HEK293 (cell line): ENCODE data around the gene TMEM259.

ENCODE experiments used
- CTCF ChIA-PET: fragments of 350-600 bp; formaldehyde crosslinking; extraction: SDS; loops from one replicate; lab custom pipeline; 2021; ENCODE audit warnings: antibody characterized with exemption; lab: Yijun Ruan, JAX
- POLR2A ChIA-PET: fragments of 300-600 bp; formaldehyde crosslinking; extraction: SDS; loops from one replicate; lab custom pipeline; 2020; ENCODE audit warnings: antibody characterized with exemption, inconsistent platforms; lab: Yijun Ruan, JAX
- H3K27ac ChIP-seq: fragments of 200-500 bp; sonication (Bioruptor generic); 2 replicates; pipeline ENCODE4 v1.5.1; 2014; ENCODE audit warnings: low read depth, low read length, control low read depth, inconsistent platforms; ENCODE audit errors: extremely low read depth
- H3K36me3 ChIP-seq, 2 experiments: fragments of 200-500 bp in 1 of 2; sonication (Bioruptor generic) in 1 of 2; 1 replicate in 1 of 2; 2 replicates in 1 of 2; pipeline ENCODE4 v1.5.1; 2014 to 2017; ENCODE audit warnings: inconsistent platforms in 2 of 2, low read length in 2 of 2; ENCODE audit not compliant: control insufficient read depth in 2 of 2, insufficient read depth in 1 of 2
- H3K4me1 ChIP-seq: fragments of 200-500 bp; sonication (Bioruptor generic); 2 replicates; pipeline ENCODE4 v1.5.1; 2014; ENCODE audit warnings: mild to moderate bottlenecking, low read length, inconsistent platforms; ENCODE audit not compliant: control insufficient read depth, insufficient read depth
- H3K4me3 ChIP-seq: 2 replicates; pipeline ENCODE4 v1.5.1; 2011; ENCODE audit warnings: low read depth, mild to moderate bottlenecking, control low read depth, low read length, moderate library complexity
- H3K9me3 ChIP-seq: fragments of 200-500 bp; sonication (Bioruptor generic); 2 replicates; pipeline ENCODE4 v1.5.1; 2014; ENCODE audit warnings: low read depth, low read length, inconsistent platforms; ENCODE audit not compliant: control insufficient read depth, insufficient read depth
- BCL11A ChIP-seq: fragments of 450-650 bp; formaldehyde crosslinking; IDR thresholded peaks from 2 replicates; pipeline ENCODE4 v1.5.1; 2016; ENCODE audit warnings: low read depth, missing biosample characterization, missing genetic modification characterization
- BCL11B ChIP-seq: fragments of 450-650 bp; formaldehyde crosslinking; IDR thresholded peaks from 2 replicates; pipeline ENCODE4 v1.5.1; 2016; ENCODE audit warnings: low read depth, missing biosample characterization, missing genetic modification characterization
- EGR2 ChIP-seq: fragments of 450-650 bp; formaldehyde crosslinking; IDR thresholded peaks from 2 replicates; pipeline ENCODE4 v1.5.1; 2016; ENCODE audit warnings: low read depth, missing biosample characterization, missing genetic modification characterization
- HIC1 ChIP-seq: fragments of 450-650 bp; formaldehyde crosslinking; IDR thresholded peaks from 2 replicates; pipeline ENCODE4 v1.5.1; 2016; ENCODE audit warnings: missing biosample characterization, missing genetic modification characterization
- KLF8 ChIP-seq: fragments of 450-650 bp; formaldehyde crosslinking; IDR thresholded peaks from 2 replicates; pipeline ENCODE4 v1.5.1; 2016; ENCODE audit warnings: missing biosample characterization, missing genetic modification characterization
- ZFHX2 ChIP-seq: fragments of 450-650 bp; formaldehyde crosslinking; conservative IDR thresholded peaks from 2 replicates; pipeline ENCODE4 v1.5.1; 2016; ENCODE audit warnings: missing biosample characterization, missing genetic modification characterization
- ZNF10 ChIP-seq: fragments of 450-650 bp; formaldehyde crosslinking; IDR thresholded peaks from 2 replicates; pipeline ENCODE4 v1.5.1; 2017; ENCODE audit warnings: missing biosample characterization, missing genetic modification characterization
- ZNF132 ChIP-seq: fragments of 450-650 bp; formaldehyde crosslinking; IDR thresholded peaks from 2 replicates; pipeline ENCODE4 v1.5.1; 2017; ENCODE audit warnings: missing biosample characterization, missing genetic modification characterization, borderline replicate concordance
- ZNF146 ChIP-seq: fragments of 450-650 bp; formaldehyde crosslinking; IDR thresholded peaks from 2 replicates; pipeline ENCODE4 v1.5.1; 2016; ENCODE audit warnings: missing biosample characterization, missing genetic modification characterization
- ZNF2 ChIP-seq: fragments of 450-650 bp; formaldehyde crosslinking; IDR thresholded peaks from 2 replicates; pipeline ENCODE4 v1.5.1; 2016; ENCODE audit warnings: missing biosample characterization, missing genetic modification characterization
- ZNF335 ChIP-seq: fragments of 450-650 bp; formaldehyde crosslinking; conservative IDR thresholded peaks from 2 replicates; pipeline ENCODE4 v1.5.1; 2016; ENCODE audit warnings: missing biosample characterization, missing genetic modification characterization
- ZNF394 ChIP-seq: fragments of 450-650 bp; formaldehyde crosslinking; IDR thresholded peaks from 2 replicates; pipeline ENCODE4 v1.5.1; 2016; ENCODE audit warnings: missing biosample characterization, missing genetic modification characterization, mild to moderate bottlenecking, moderate library complexity, borderline replicate concordance
- ZNF449 ChIP-seq: fragments of 450-650 bp; formaldehyde crosslinking; IDR thresholded peaks from 2 replicates; pipeline ENCODE4 v1.5.1; 2017; ENCODE audit warnings: missing biosample characterization, mild to moderate bottlenecking, missing genetic modification characterization, moderate library complexity
- ZNF600 ChIP-seq: fragments of 450-650 bp; formaldehyde crosslinking; IDR thresholded peaks from 2 replicates; pipeline ENCODE4 v1.5.1; 2016; ENCODE audit warnings: missing biosample characterization, missing genetic modification characterization
- ZNF629 ChIP-seq: fragments of 450-650 bp; formaldehyde crosslinking; IDR thresholded peaks from 2 replicates; pipeline ENCODE4 v1.5.1; 2017; ENCODE audit warnings: missing biosample characterization, missing genetic modification characterization
- ZNF768 ChIP-seq: fragments of 450-650 bp; formaldehyde crosslinking; IDR thresholded peaks from 2 replicates; pipeline ENCODE4 v1.5.1; 2018; ENCODE audit warnings: missing biosample characterization, mild to moderate bottlenecking, missing genetic modification characterization

TMEM259 gene

GRCh38 chr19:1016647-1017114, 4.2 kb downstream of the TMEM259 start:
- ChIA-PET CTCF (no interaction called here), POLR2A (interaction anchor here (0.8 kb wide), 1 partner anchor 10 kb away, joined by 3 read pairs; no protein-coding TSS in a partner anchor)
- peaks cover 0 to 60% of the 10 kb centered on the region in 2 experiments; a peak in 1 of 3 replicates for H3K36me3 ChIP-seq
- no peak overlapping the region for H3K4me3 ChIP-seq
- TF ChIP-seq ZNF629 (tag by site-specific recombination) (peak; percentile 66; the same call in 1 of the 2 replicates), ZNF10 (0 out of 2 replicates have a peak, but pooled peaks have one; percentile 31), ZNF335 (tag by site-specific recombination) (peak; percentile 85; the same call in 1 of the 2 replicates), ZNF449 (no peak), ZNF394 (tag by site-specific recombination) (peak; percentile 86), ZNF768 (tag by site-specific recombination) (no peak), ZNF146 (tag by site-specific recombination) (no peak), BCL11A (tag by site-specific recombination) (peak; percentile 15; the same call in 1 of the 2 replicates), KLF8 (tag by site-specific recombination) (peak; percentile 28; the same call in 1 of the 2 replicates), ZNF600 (tag by site-specific recombination) (peak; percentile 81), ZNF2 (tag by site-specific recombination) (0 out of 2 replicates have a peak, but pooled peaks have one; percentile 16), HIC1 (tag by site-specific recombination) (peak; percentile 79)
- TF ChIP-seq, all 188 proteins: peak for 9
- peaks cover 7% of the 10 kb centered on the region for H3K4me1 ChIP-seq
- H3K27ac ChIP-seq = peak overlapping the region; percentile 54; the same call in 1 of the 2 replicates
- no peaks in the 10 kb centered on the region for H3K9me3 ChIP-seq

GRCh38 chr19:1015782-1016646, 4.9 kb downstream of the TMEM259 start:
- peak; percentile 53 for TF ChIP-seq EGR2 (tag by site-specific recombination)
- no peak for TF ChIP-seq ZNF132 (tag by site-specific recombination)
- TF ChIP-seq ZFHX2 (tag by site-specific recombination) = peak; percentile 29
- TF ChIP-seq BCL11B (tag by site-specific recombination) = 0 out of 2 replicates have a peak, but pooled peaks have one; percentile 29
- TF ChIP-seq, all 188 proteins: peak for 3
- peaks cover 7% of the 10 kb centered on the region for H3K4me1 ChIP-seq
- CTCF ChIA-PET = no interaction called here

More at GRCh38 chr19:1015782-1016646, 4.9 kb downstream of the TMEM259 start:
- H3K9me3 ChIP-seq = no peaks in the 10 kb centered on the region
- H3K4me3 ChIP-seq = no peak overlapping the region
- POLR2A ChIA-PET = interaction anchor here (0.6 to 1.2 kb wide), 3 partner anchors 9 to 240 kb away, joined by 3 to 4 read pairs (median 3); no protein-coding TSS in a partner anchor
- H3K36me3 ChIP-seq = peaks cover 0 to 63% of the 10 kb centered on the region in 2 experiments; a peak in 1 of 3 replicates
- 0 out of 2 replicates have a peak overlapping the region, but pooled peaks have one; percentile 54 for H3K27ac ChIP-seq
